T follicular helper cell (primary cell): ENCODE data around the gene GPS1.

Experiments
- DNase-seq: peaks from one replicate; pipeline ENCODE4 v3.0.0-alpha.2; 2020; ENCODE audit warnings: low read depth

Gene GPS1

GRCh38 chr17:82014971-82015310 lies 36.8 kb upstream of the GPS1 start:
- DNase-seq: no peak

DNA sequence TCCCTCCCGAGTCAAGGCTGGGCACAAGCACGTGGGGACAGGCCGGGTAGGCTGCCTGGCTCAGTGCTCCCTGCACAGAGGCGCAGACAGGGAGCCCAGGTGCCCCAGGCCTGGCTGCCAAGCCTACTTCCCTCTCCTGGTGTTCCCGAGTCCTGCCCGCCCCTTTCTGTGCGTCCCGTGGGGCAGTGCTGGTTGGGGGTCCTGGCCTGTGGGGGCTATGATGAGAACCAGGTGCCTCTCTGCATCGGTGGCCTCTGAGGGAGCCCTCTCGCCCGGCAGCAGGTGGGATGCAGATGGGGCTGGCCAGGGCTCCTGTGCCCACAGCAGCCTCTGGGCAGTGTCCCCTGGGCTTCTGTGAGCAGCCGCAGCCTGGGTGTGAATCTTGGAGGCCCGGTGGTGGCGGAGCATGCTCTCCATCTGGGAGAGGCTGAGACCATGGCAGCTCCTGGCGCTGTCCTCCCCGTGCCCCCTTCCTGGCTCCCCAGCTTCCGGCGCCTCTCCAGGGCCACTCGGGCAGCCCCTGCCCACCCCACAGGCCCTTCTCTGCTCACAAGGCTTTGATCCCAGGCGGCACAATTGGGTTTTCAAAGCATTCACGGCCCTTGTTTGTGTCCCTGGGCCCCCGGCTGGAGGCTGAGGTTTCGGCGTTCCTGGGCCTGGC lies 36.3 kb upstream of the GPS1 start:
- no peak for DNase-seq

- no peak for DNase-seq
Observed at GRCh38 chr17:82016061-82016874, 35.4 kb upstream of the GPS1 start.

DNA sequence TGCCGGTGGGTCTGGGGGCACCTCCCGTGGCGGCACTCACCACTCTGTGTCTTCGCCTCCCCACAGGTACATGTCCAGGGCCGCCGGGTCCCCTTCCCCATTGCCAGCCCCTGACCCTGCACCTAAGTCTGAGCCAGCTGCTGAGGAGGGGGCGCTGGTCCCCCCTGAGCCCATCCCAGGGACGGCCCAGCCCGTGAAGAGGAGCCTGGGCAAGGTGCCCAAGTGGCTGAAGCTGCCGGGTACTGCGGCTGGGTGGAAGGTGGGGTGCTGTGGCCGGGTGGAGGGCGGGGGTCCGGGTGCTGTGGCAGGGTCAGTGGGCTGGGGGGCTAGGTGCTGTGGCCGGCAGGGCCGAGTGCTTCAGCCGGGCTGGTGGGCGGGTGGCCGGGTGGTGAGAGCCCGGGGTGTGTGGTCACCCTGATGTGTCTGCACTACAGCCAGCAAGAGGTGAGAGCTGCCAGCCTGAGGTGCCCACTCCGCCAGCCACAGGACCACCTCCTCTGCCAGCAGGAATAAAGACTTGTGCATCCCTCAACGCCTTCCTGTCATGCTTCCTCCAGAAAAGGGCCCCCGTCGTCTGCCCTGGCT lies 34.7 kb upstream of the GPS1 start:
- DNase-seq: no peak

DNA sequence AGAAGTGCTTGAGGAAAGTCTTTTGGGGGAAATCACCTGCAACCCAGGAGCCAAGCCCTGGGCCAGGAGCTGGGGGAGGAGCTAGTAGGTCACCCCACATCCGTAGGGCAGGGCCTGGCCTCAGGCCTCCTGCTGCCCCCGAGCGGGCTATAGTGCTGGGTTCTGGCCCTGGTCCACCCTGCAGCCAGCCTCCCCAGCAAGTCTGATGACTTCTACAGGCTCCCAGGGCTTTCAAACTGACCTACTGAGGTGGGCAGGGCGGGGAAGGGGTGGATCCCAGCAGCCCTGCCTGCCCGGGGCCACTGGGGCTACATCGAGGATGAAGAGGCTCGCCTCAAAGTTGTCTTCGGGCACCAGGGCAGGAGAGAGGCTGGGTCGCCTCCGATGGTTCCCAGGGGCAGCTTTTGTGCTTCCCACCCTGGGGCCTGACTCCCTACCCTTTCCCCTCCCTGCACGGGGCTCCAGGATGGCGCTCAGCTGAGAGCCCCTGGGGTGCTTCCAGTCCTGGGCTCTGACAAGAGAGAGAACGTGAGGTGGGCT lies 34.0 kb upstream of the GPS1 start:
- no peak for DNase-seq

- DNase-seq: no peak
Observed at GRCh38 chr17:82018152-82018988, 33.3 kb upstream of the GPS1 start.

GRCh38 chr17:82018989-82019689 lies 32.6 kb upstream of the GPS1 start:
- DNase-seq: no peak

- peak; percentile 42 for DNase-seq
Observed at GRCh38 chr17:82019690-82020571, 31.8 kb upstream of the GPS1 start.

- DNase-seq: no peak
Observed at GRCh38 chr17:82020572-82021106, 31.1 kb upstream of the GPS1 start.

DNA sequence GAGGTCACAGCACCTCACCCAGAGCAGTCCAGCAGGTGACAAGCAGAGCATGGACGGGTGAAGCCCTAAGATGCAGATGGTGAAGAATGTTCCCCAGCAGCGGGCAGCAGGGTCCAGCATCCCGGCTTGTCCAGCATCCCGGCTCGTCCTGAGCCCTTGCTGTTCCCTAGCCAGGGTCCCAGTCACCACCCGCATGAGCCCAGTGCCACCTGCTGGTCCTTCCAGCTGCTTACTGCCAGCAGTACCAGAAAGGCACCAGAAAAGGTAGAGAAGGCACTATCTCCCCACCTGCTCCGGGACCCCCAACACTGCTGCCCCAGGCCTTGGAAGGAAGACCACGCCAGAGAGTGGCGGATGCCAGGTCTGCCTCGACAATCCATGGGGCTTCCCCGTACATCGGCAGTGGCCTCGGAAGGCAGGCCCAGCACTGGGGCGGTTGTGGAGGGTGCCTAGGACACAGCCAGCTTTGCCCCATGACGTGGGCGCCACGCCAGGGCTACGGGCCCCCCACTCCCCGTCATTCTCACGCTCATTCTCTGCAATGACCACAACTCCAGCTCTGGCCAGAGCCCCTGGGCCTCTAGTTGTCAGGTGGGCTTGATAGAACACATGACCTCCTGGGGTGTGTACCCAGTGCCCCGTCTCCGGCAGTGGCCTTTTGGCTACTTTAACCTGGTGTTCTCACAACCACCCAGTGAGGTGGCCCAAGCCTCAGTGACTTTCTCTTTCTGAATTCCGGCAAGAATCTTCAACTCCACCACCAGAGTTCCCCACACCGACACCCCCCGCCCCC lies 30.4 kb upstream of the GPS1 start:
- peak; percentile 45 for DNase-seq

DNA sequence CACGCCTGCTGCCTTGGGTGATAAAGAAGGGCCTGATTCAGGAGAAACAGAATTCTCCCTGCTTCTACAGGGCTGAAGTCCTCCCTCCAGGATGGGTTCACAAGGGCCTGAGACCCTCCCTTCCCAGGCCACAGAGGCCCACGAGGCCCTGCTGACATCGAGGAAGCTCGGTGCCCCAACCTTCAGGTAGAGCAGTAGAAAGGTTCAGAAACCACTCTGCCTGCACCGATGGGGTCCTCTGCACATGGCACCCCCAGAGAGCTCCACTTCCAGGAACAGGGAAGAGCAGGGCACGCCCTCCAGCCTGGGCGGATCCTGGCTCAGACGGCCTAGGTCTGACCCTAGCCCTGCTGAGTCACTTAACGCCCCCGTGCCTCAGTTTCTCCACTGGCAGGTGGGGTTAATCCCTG lies 29.8 kb upstream of the GPS1 start:
- no peak for DNase-seq

DNA sequence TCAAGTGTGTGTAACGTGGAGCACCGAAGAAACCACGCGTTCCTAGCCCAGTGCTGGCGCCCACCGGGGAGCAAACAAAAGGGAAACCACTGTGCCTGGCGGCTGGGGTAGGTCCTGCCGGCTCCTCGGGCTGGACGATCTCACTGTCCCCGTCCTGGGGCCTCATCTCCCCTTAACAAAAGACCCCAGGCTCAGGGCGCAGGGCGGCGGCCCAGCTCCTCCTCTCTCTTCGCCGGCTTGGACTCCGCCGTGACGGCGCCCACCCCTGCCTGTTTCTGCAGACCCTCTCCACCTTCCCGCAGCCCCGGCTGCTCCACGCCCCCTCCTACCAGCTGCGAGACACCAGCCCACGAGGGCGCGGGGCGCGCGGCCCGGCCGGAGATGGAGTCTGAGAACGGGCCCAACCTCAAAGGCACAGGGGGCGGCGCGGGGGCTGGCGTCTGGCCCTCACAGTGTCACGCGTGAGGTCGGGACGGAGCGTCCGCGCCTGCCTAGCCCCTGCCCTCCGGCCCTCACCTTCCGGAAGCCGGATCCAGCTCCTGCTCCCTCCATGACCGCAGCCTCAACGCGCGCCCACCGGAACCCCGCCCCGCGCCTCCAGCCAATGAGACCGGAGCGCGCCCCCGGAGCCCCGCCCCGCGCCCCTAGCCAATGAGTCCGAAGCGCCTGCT lies 29.3 kb upstream of the GPS1 start, which contains the start of gene CENPX:
Gene CENPX, minus strand, starts transcription at position 569 of the 671 bp plus-strand sequence. Its CDS starts 17 bp downstream, at position 552.
- DNase-seq: no peak

DNA sequence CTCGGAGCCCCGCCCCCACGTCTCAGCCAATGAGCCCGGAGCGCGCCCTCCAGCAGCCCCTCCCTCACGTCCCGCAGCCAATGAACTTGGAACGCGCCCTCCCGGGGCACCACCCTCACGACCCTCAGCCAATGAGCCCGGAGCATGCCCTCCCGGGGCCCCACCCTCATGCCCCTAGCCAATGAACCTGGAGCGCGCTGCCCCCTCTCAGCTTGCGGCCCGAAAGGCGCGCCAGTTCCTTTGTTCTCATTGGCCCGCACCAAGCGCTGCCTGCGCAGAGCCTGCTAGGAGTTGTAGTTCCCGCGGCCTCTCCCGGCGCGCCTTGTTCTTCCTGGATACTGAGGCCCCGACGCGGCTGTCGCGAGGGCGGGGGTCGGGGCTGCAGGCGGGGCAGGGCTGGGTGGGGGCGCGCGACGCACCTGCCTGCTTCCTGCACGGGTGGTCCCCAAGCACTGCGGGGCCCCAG lies 28.7 kb upstream of the GPS1 start, which contains the start of gene LRRC45:
Gene LRRC45, plus strand, starts transcription at position 325 of the 466 bp plus-strand sequence. CDS start 339 bp downstream, outside the sequence.
- DNase-seq: peak; percentile 99

DNA sequence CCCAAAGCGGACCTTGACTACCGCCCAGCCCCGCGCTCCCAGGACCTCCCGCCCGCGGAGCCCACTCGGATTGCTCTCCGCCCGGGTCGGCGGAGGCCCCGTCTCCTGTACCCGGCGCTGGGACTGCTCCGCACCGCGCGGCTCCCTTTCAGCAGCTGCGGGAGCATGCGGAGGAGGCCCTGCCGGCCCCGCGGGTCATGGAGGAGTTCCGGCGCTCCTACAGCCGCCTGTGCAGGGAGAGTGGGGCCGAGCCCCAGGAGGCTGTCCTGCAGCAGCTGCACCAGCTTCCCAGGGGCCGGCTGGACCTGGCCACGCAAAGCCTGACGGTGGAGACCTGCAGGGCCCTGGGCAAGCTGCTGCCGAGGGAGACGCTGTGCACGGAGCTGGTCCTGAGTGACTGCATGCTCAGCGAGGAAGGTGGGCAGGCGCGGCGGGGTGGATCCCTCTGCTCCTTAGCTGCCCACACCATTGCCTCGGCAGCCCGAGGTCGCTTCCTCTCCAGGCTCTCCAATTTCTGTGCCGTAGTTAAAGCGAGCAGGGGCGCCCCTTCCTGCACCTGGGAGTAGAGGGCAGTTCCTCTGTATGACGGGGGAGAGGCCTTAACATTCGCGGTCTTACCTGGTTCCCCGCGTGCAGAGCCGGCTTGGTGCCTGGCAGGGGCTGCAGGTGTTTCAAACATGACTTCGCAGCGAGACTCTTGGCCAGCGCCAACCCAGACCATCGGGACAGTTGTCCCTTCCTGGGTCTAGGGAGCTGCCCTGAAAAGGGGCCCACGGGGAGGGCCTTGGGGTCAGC lies 28.1 kb upstream of the GPS1 start:
- no peak for DNase-seq

DNA sequence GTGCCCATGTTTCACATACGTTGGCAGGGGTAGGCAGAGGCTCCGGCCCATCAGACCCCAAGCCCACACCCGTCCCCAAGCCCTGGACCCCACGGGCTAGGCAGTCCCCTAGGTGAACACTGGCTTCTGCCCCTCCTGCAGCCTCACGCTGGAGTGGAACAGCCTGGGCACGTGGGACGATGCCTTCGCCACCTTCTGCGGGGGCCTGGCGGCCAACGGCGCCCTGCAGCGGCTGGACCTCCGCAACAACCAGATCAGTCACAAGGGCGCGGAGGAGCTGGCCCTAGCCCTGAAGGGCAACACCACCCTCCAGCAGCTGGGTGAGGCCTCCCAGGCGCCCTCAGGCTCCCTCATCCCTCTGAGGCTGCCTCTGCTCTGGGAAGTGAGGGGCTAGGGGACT lies 26.8 kb upstream of the GPS1 start:
- no peak for DNase-seq

DNA sequence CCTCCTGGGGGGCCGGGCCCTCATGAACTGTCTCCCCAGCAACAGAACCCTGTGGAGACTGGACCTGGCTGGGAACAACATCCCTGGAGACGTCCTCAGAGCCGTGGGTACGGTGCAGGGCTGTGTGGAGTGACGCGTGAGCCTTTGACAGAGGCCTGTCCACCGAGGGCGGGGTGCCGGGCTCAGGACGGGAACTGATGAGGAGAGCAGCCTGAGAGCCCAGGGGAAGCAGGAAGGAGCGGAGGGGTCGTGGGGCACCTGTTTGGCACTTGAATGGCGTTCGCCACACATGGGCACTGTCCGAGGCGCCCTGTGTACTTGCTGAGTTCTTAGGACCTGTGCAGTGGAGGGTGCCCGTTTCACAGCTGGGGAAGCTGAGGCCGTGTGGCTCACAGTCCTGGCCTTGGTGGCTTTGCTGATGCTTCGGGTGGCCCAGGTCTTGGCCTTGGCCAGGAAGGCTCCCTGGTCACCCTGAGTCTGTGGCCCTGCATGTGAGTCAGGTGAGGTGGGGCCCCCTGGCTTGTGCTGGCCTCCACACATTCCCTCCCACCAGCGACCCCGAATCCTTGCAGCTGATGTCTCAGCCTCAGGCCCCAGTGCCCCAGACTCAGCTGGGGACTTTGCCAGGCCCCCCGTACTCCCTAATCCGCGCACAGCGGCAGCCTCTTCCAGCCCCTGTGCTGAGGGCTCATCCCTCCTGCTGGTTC lies 26.1 kb upstream of the GPS1 start:
- DNase-seq: no peak

- DNase-seq: no peak
Observed at GRCh38 chr17:82028246-82028645, 23.5 kb upstream of the GPS1 start.
